Glomerular endothelial cell (primary cell): ENCODE data around the gene NFASC. TPM values are rescaled to one million over a fixed set of nuclear protein-coding genes. Genes with fewer than 3 reads are reported as not detected.

ENCODE experiments used
- DNase-seq: peaks from one replicate; pipeline ENCODE4 v3.0.0-alpha.2; 2011; ENCODE audit warnings: low read depth, low spot score; ENCODE audit errors: extremely low read depth
- total RNA-seq: library from RNA; depleted of rRNA; stranded (reverse); fragments of >200 nt; gene quantifications from 2 replicates; pipeline ENCODE4 v1.2.3, GENCODE V29; 2015

NFASC gene
- 0.06 TPM in 1 of 2 replicates, not detected in the other for total RNA-seq

GRCh38 chr1:204870160-204870912 is at the start of gene NFASC:
Gene NFASC (plus strand): TSS chr1:204870862. CDS start chr1:204944316, 73,454 bp downstream.
- DNase-seq = no peak

DNA sequence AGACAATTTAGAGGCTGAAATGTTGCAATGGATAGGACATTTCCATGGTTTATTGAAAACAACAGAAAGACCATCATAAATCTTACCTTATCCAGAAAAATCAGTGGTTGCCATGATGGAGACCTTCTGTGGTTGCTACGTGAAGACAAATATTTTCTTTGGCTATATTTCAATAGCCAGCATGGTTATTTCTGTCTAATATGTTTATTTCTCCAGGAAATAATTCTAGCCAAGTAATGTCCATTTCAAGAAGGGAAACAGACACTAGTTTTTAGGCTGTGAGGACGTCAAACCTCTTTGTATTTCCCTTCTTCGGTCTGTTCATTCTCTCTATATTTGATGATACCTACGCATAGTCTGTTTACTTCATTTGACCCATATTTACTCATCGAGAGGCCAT is 49.2 kb upstream of the NFASC start:
- DNase-seq = no peak

DNA sequence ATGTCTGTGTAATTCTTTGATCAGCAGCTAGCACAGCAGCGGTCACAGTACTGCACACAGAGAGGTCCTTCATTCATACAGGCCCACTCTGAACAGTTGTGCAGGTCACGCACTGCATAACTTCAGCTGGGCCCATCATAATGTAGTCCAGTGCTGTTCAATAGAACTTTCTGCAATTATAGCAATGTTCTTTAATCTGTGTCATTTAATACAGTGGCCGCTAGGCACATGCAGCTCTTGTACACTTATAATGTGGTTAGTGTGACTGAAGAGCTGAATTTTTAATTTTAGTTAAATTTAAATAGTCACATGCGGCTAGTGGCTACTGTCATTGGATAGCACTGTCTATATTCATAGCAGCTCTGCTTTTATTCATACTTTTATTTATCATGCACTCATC is 48.7 kb upstream of the NFASC start:
- no peak for DNase-seq

GRCh38 chr1:204826970-204827369 is 43.7 kb upstream of the NFASC start:
- DNase-seq = no peak

- DNase-seq = no peak
Observed at GRCh38 chr1:204828352-204828850, 42.3 kb upstream of the NFASC start.

DNA sequence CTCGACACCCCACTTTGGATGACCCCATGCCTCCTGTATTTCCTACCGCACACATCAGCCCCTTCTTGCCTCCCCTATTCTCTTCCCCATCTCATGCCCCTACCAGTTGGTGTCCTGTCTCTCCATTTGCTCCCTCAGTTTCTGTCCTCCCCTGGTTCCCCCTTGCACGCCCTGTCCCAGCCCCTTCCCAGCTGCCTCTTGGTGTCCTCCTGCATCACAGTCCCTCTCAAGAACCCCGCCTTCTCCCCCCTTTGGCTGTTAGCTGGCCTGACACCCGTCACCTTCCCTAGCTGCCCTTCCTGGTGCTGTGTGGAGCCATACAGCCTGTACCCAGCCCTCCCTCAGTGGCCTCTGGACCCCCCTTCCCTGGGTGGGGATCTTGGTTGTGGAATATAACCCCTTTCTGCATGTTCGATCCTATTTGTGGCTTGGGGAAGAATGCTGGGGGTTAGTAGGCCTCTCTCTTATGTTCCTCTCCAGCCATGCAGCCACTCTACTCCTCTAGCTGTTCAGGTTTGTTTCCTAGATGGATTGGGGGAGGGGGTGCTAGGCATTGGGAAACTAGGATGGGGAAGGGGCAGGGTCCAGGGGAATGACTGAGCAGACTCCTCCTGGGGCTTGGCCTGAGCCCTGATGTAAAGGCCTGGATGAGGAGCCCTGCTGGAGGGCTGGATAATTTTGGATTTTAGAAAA is 41.4 kb upstream of the NFASC start:
- no peak for DNase-seq

DNA sequence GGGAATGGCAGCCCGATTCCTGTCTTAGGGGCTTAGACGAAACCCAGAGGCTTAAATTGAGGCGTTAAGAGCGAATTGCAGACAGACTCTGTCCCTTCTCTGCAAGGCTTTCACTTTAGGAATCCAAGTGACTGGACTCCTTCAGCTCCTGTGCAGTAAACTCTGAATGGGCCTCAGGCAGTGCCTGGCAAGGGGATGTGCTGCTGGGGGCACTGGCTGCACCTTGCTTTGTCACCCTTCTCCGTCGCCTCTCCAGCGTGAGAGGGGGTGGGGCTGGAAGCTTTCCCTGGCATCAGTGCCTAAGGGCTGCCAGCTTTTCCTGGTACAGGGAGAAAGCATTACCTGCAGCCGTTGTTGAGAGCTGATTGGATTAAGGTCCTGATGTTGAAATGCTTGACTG is 39.9 kb upstream of the NFASC start:
- DNase-seq = no peak

DNA sequence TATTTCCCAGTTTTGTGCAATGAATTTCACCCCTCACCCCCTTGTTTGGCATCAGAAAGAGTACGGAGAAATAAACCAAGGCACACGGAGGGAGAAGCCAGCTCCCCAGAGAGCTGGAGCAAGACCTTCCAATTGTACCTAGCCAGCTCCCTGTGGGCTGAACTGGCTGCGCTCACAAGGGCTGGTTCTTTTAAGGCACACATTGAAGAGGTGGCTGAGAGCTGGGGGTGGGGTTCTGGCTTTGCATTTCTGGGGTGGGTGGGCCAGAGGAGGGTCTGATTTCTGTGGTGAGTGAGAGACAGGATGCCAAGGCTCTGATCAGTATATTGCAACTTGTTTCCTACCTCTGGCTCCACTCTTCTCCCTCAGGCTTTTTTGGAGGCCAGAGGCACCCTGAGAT is 39.5 kb upstream of the NFASC start:
- no peak for DNase-seq

DNA sequence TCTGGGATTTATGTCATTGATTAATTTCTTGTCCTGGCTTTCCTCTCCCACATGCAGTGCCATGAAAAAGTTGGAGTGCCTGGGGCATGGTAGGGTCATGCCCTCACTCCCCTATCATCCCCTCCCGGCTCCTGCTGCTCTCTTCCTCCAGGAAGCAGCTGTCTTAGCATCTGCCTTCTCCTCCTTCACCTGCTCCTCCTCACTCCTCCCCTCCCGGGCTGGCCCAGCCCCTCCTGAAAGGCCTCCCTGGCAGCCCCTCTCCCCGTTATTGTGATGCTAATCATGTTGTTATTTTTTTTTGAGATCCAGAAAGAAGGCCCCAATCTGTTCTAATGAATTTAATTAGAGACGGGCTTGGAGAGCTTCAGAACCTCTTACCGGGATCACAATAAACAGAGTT is 36.3 kb upstream of the NFASC start:
- no peak for DNase-seq

GRCh38 chr1:204834752-204835151 is 35.9 kb upstream of the NFASC start:
- no peak for DNase-seq

DNA sequence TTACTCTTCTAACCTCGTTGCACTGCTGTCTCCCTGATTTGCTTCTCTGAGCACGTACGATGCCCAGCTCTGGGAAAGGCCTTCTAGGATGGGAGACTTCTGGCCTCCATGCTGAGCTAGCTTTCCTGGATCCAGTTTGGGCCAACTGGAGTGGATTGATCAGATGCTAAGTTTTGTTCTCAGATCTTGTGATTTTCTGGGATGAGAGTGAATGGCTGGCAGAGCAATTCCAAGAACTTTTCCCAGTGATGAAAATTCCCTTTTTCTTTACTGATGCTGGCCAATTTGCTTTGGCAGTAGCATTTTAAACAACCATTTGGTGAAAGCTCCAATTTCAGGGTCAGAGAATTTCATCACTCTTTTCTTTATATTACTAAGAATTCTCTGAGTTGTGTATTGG is 34.9 kb upstream of the NFASC start:
- no peak for DNase-seq

DNA sequence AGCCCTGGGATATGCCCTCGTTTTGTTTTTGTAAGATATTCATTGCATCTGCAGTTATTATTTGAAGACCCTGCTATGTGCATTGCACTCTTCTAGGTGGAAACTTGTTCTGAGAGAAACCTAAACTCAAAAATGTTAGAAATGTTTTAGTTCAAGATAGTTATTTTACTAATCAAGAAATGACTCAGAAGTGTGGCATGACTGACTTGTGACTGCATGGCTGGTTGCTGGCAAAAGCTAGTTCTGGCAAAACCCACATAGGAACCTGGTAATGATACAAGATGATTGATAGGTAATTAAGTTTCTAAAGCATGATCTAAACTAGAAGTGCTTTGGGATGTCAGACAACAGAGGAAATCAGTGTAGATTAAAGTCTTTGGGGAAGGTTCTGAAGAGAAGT is 33.8 kb upstream of the NFASC start:
- no peak for DNase-seq

DNA sequence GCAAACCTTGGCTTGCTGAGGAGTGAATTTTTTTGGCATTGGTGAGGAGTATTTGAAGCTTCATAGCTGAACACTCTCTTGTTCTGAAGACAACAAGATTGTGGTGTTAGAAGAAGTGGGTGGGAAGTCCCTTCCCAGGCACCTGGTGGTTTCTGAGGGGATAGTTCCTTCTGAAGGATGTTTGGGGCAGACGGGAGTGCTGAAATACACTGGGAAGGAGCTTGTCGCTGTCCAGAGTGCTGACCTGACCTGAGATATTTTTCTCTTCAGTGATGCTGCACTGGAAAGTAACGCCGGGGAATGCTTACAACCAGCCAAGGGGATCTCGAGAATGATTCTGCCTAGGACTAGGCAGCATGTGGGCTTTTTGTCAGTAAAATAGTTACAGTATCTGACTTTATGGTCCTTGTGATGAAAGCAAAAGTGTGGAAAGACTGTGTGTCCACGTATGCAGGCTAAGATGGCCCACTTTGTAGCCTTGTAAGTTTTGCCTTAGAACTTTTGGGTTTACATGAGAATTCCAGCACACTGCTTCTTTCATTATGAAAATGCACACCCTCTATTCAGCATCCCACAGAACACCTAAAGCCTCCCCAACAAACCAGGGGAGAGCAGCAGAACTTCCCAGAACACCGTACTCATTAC is 33.1 kb upstream of the NFASC start:
- no peak for DNase-seq

DNA sequence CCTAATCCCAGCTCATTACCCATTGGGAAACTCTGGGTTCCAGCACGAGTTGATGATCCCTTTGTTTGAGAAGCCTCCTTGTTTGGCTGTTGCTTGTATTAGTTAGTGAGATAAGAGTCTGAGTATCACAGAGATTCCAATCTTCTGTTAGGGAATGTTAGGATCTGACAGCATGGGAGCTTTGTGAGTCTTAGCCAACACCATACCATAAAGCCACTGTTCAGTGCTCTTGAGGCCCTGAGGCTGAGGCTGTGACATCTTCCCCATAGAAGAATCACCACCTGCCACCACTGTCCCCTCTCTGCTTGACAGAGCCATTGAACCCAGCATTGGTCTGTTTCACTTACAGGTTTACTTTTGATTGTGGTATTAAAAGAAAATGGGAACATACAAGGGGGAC is 29.3 kb upstream of the NFASC start:
- no peak for DNase-seq

- DNase-seq = no peak
Observed at GRCh38 chr1:204841798-204842197, 28.9 kb upstream of the NFASC start.

DNA sequence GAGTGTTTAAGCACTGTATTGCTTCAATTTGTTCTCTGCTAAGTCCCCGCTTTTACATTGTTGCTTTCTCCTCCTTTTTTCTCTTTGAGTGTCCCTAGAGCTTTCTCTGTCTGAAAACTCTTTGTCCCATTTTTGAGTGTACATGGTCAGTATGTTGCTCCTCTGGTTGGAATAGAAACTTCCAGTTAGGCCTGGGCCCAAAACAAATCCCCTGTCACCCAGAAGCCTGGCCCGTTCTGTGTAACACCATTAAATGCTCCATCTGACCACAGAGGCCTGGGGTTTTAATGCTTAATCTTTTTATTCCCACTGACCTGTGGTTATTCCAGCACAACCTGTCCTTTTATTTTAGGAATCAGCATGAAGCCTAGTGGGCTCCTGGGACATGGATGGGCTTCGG is 28.3 kb upstream of the NFASC start:
- DNase-seq = no peak

GRCh38 chr1:204842892-204843291 is 27.8 kb upstream of the NFASC start:
- no peak for DNase-seq

- no peak for DNase-seq
Observed at GRCh38 chr1:204846546-204846945, 24.1 kb upstream of the NFASC start.

GRCh38 chr1:204848579-204848978 is 22.1 kb upstream of the NFASC start:
- no peak for DNase-seq

GRCh38 chr1:204852854-204853253 is 17.8 kb upstream of the NFASC start:
- no peak for DNase-seq

DNA sequence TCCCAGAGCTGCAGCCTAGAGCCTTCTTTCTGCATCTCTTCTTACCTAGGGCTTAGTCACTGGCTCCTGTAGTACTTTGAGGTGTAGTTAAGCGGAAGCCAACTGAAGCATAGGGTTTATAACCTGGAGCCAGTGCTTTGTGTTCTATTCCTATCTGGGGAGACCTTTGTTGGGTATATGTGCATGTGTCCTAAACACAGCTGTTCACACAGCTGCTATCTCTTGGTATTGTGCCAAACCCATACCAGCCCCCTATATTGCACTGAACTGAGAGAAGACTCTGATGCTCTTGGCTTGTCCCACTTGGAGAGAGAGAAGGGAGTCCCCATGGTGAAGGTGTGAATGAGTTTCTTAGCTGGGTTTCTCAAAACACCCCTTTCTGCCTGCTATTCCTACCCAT is 17.2 kb upstream of the NFASC start:
- no peak for DNase-seq

DNA sequence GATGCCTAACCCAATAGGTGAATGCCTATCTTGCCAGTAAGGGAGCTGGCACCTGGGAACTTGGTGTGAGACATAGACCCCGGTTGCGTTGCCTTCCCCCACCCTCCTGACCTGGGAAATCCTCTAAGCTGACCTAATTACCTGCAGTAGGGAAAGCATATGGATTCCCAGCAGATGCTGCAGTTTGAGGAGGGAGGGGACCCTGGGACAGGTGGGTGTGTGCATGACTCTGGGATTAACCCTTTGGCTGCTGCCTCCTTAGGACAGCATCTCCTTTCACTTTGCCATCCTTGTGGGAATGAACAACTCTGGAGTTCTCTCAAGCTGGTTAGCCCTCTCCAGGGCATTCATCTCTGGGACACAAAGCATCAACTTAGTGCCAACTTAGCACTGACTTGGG is 16.4 kb upstream of the NFASC start:
- DNase-seq = no peak
